ENCODE measurements around the gene NEAT1.
"Not testable (repeated sequence)": the region's sequence is repeated elsewhere in the genome, so short reads cannot be mapped to it uniquely, and the experiment has no call there.

The NEAT1 gene

GRCh38 chr11:65442842-65443331, 20.3 kb downstream of the NEAT1 start:
- H3K9me3 ChIP-seq (ENCODE audit: control insufficient read depth in 2 of 2, low read length in 2 of 2) = no peaks in the 10 kb centered on the region
- H3K36me3 ChIP-seq (ENCODE audit: control insufficient read depth in 2 of 2, insufficient read depth in 2 of 2, low read length in 2 of 2) = peaks cover 50 to 60% of the 10 kb centered on the region in 2 donors
- H3K9ac ChIP-seq (ENCODE audit: low read depth in 1 of 2, low read length in 2 of 2) = no peak overlapping the region
- no peaks in the 10 kb centered on the region for H3K27me3 ChIP-seq (ENCODE audit: control insufficient read depth in 2 of 2, insufficient read depth in 2 of 2, low read length in 2 of 2)
- H3K4me1 ChIP-seq (ENCODE audit: control insufficient read depth in 2 of 2, insufficient read depth in 2 of 2, low read length in 2 of 2) = peaks cover 13 to 15% of the 10 kb centered on the region in 2 donors
- H3K4me3 ChIP-seq (ENCODE audit: low read length in 2 of 2) = no peak overlapping the region
- peak overlapping the region in 1 of 2 donors; percentile 38 for H3K27ac ChIP-seq (ENCODE audit: low read depth in 2 of 2, low read length in 2 of 2)

DNA sequence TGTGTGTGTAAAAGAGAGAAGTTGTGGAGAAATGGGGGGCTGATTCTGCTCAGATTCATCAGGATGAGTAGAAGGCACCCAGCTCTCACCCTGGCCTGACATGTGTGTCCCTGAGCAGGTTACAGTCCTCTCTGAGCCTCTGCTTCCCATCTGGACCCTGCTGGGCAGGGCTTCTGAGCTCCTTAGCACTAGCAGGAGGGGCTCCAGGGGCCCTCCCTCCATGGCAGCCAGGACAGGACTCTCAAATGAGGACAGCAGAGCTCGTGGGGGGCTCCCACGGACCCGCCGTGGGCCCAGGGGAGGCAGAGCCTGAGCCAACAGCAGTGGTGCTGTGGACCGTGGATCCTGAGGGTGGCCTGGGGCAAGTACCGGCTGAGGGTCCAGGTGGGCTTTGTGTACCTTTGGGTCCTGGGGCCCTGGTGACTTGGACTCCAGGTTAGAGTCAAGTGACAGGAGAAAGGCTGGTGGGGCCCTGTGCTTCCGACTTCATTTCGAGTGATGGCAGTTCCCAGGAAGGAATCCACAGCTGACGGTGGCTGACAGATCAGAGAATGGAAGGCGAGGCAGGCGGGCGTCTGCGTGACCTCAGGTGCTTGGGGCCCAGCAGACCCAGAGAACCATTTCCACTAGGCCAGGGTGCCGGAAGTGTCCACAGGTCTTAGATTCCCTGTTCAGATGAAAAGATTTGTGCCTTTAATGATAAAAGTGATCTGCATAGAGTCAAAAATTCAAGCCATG, 21.9 kb downstream of the NEAT1 start:
- Histone ChIP-seq H3K9me3 (ENCODE audit: control insufficient read depth in 2 of 2, low read length in 2 of 2) (no peaks in the 10 kb centered on the region), H3K4me1 (ENCODE audit: control insufficient read depth in 2 of 2, insufficient read depth in 2 of 2, low read length in 2 of 2) (peaks cover 13 to 14% of the 10 kb centered on the region in 2 donors), H3K4me3 (ENCODE audit: low read length in 2 of 2) (no peak overlapping the region), H3K27me3 (ENCODE audit: control insufficient read depth in 2 of 2, insufficient read depth in 2 of 2, low read length in 2 of 2) (no peaks in the 10 kb centered on the region), H3K9ac (ENCODE audit: low read depth in 1 of 2, low read length in 2 of 2) (peak overlapping the region; percentile 6 to 15), H3K36me3 (ENCODE audit: control insufficient read depth in 2 of 2, insufficient read depth in 2 of 2, low read length in 2 of 2) (peaks cover 35 to 53% of the 10 kb centered on the region in 2 donors), H3K27ac (ENCODE audit: low read depth in 2 of 2, low read length in 2 of 2) (peak overlapping the region in 1 of 2 donors; percentile 38)

GRCh38 chr11:65445101-65445603, 22.6 kb downstream of the NEAT1 start:
- H3K27ac ChIP-seq (ENCODE audit: low read depth in 2 of 2, low read length in 2 of 2) = peak overlapping the region in 1 of 2 donors; percentile 32
- H3K36me3 ChIP-seq (ENCODE audit: control insufficient read depth in 2 of 2, insufficient read depth in 2 of 2, low read length in 2 of 2) = peaks cover 35 to 50% of the 10 kb centered on the region in 2 donors

DNA sequence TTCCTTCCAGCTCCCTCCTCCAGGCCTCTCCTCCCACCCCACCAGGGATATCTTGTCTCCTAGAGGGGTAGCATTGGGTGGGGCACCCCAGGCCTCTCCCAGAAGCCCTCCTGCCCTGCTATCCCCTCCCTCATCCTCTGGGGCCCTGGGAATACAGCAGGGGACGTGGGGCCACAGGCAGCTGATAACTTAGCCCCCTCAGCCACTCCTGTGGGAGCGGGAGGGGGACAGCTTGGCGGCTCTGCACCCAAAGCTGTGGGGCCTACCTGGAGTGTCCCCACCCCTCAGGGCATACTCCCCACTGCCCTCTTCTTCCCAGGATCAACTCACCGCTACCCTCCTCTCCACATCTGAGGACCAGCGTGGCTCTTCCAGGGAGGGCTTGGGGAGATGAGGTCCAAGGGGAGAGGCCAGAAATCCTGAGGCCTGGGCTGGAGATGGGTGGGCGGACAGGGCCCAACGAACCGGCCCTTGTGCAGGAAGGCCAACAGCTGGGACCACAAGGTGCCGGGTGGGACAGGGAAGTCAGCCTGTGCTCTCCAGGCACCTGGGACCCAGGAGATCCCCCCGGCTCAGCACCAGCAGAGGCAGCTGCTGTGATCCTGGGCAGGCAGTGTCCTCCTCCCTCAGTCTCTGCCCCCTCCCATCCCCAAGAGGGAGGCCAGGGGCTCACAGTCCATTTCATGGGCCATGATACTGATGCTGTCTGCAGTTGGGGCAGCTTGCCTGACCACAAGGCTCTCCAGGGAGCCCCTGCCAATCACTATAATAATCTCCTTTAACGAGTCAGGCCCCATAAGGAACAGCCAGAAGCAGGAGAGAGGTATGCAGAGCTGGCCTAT, 23.2 kb downstream of the NEAT1 start:
- H3K27ac ChIP-seq (ENCODE audit: low read depth in 2 of 2, low read length in 2 of 2) = peak overlapping the region; percentile 23
- no peak overlapping the region for H3K4me3 ChIP-seq (ENCODE audit: low read length in 2 of 2)

More at GRCh38 chr11:65445101-65445603, 22.6 kb downstream of the NEAT1 start:
- Histone ChIP-seq H3K4me1 (ENCODE audit: control insufficient read depth in 2 of 2, insufficient read depth in 2 of 2, low read length in 2 of 2) (peaks cover 13 to 14% of the 10 kb centered on the region in 2 donors), H3K9me3 (ENCODE audit: control insufficient read depth in 2 of 2, low read length in 2 of 2) (no peaks in the 10 kb centered on the region), H3K9ac (ENCODE audit: low read depth in 1 of 2, low read length in 2 of 2) (no peak overlapping the region), H3K27me3 (ENCODE audit: control insufficient read depth in 2 of 2, insufficient read depth in 2 of 2, low read length in 2 of 2) (no peaks in the 10 kb centered on the region), H3K4me3 (ENCODE audit: low read length in 2 of 2) (no peak overlapping the region)

DNA sequence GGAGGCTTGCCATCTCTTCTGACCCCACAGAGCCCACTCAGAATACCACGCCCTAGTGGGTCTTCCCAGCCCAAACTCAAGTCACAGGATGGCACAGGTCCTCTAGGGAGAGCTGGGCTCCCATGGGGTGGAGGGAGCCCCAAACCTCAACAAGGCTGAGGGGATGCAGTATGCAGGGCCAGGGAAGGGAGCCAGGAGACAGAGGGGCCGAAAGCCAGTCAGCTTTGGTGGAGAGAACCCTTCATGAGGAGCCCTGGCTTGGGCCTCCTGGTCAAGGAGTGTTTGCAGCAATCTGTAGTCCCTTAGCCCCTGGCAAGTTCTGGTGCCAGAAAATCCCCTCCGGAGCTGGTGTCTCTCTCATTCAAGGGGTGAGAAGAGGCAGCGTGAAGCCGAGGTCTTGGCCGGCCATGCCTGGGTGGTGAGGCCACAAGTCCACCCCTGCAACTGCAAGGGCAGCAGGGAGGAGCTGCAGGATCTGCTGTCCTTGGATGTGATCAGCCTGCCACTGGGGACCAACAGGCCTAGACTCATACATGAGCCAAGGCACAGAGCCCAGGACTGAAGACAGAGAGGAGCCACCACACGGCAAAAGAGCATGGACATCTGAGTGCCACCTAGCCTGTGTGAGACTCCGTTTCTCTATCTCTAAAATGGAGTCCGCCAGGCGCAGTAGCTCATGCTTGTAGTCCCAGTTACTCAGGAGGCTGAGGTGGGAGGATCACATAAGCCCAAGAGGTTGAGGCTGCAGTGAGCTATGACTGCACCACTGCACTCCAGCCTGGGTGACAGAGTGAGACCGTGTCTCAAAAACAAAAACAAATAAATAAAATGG, 24.1 kb downstream of the NEAT1 start:
- Histone ChIP-seq H3K9me3 (ENCODE audit: control insufficient read depth in 2 of 2, low read length in 2 of 2) (no peaks in the 10 kb centered on the region), H3K27me3 (ENCODE audit: control insufficient read depth in 2 of 2, insufficient read depth in 2 of 2, low read length in 2 of 2) (no peaks in the 10 kb centered on the region), H3K36me3 (ENCODE audit: control insufficient read depth in 2 of 2, insufficient read depth in 2 of 2, low read length in 2 of 2) (peaks cover 34 to 46% of the 10 kb centered on the region in 2 donors), H3K4me1 (ENCODE audit: control insufficient read depth in 2 of 2, insufficient read depth in 2 of 2, low read length in 2 of 2) (peaks cover 13 to 14% of the 10 kb centered on the region in 2 donors), H3K9ac (ENCODE audit: low read depth in 1 of 2, low read length in 2 of 2) (no peak overlapping the region), H3K27ac (ENCODE audit: low read depth in 2 of 2, low read length in 2 of 2) (peak overlapping the region in 1 of 2 donors; percentile 23), H3K4me3 (ENCODE audit: low read length in 2 of 2) (no peak overlapping the region)

More for the DNA sequence above, 23.2 kb downstream of the NEAT1 start:
- Histone ChIP-seq H3K4me1 (ENCODE audit: control insufficient read depth in 2 of 2, insufficient read depth in 2 of 2, low read length in 2 of 2) (peaks cover 13 to 14% of the 10 kb centered on the region in 2 donors), H3K9ac (ENCODE audit: low read depth in 1 of 2, low read length in 2 of 2) (no peak overlapping the region), H3K27me3 (ENCODE audit: control insufficient read depth in 2 of 2, insufficient read depth in 2 of 2, low read length in 2 of 2) (no peaks in the 10 kb centered on the region), H3K9me3 (ENCODE audit: control insufficient read depth in 2 of 2, low read length in 2 of 2) (no peaks in the 10 kb centered on the region), H3K36me3 (ENCODE audit: control insufficient read depth in 2 of 2, insufficient read depth in 2 of 2, low read length in 2 of 2) (peaks cover 35 to 49% of the 10 kb centered on the region in 2 donors)

DNA sequence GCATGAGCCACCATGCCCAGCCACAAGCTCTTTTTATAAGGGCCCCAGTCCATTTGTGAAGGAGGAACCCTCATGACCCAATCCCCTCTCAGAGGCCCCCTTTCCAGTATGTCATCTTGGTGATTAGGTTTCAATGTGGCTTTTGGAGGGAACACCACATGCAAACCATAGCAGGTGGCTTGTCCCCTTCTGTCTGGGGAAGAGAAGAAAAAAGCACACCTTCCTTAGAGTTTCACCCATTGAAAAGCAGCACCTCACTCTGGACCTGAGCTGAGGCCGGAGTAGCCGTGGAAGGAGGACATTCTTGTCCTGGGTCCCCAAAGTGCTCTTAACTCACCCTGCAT, 25.4 kb downstream of the NEAT1 start:
- no peak overlapping the region for H3K9ac ChIP-seq (ENCODE audit: low read depth in 1 of 2, low read length in 2 of 2)
- H3K4me3 ChIP-seq (ENCODE audit: low read length in 2 of 2) = no peak overlapping the region
- H3K36me3 ChIP-seq (ENCODE audit: control insufficient read depth in 2 of 2, insufficient read depth in 2 of 2, low read length in 2 of 2) = peaks cover 29 to 35% of the 10 kb centered on the region in 2 donors
- H3K9me3 ChIP-seq (ENCODE audit: control insufficient read depth in 2 of 2, low read length in 2 of 2) = no peaks in the 10 kb centered on the region
- peaks cover 4 to 7% of the 10 kb centered on the region in 2 donors for H3K4me1 ChIP-seq (ENCODE audit: control insufficient read depth in 2 of 2, insufficient read depth in 2 of 2, low read length in 2 of 2)
- peak overlapping the region; percentile 15 to 52 for H3K27ac ChIP-seq (ENCODE audit: low read depth in 2 of 2, low read length in 2 of 2)
- no peaks in the 10 kb centered on the region for H3K27me3 ChIP-seq (ENCODE audit: control insufficient read depth in 2 of 2, insufficient read depth in 2 of 2, low read length in 2 of 2)

DNA sequence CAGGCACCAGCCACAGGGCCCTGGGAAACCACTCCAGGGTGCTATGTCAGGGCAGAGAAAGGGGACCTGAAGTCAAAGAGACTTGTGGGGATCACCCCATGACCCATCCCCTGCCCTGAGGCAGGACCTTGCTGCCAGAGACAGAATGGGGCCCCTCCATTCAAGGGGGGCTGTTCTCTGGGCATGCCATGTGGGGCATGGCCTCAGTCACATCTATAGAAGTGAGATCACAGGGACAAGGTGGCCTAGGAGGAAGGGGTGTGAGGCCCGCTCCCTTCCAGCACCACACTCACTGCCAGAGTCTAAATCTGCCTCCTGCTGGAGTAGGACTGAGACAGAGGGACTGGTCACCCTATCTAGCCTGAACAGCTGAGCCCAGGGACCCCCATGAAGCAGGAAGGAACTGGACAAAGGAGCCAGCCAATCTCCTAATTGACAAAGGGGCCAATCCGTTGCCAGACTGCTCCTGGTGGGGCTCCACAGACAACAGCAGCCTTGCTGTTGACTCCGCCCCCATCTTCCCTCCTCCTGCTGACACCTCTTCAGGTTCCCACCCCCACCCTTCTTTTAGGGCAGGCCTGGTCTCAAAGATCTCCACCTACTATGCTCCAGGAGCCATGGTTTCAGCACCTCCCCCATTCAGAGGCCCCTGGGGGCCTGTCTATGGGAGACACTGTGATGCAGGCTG, 26.0 kb downstream of the NEAT1 start:
- peak overlapping the region; percentile 15 to 52 for H3K27ac ChIP-seq (ENCODE audit: low read depth in 2 of 2, low read length in 2 of 2)
- H3K36me3 ChIP-seq (ENCODE audit: control insufficient read depth in 2 of 2, insufficient read depth in 2 of 2, low read length in 2 of 2) = peaks cover 24 to 30% of the 10 kb centered on the region in 2 donors
- no peaks in the 10 kb centered on the region for H3K9me3 ChIP-seq (ENCODE audit: control insufficient read depth in 2 of 2, low read length in 2 of 2)
- H3K4me3 ChIP-seq (ENCODE audit: low read length in 2 of 2) = no peak overlapping the region
- peaks cover 0 to 6% of the 10 kb centered on the region in 2 donors for H3K4me1 ChIP-seq (ENCODE audit: control insufficient read depth in 2 of 2, insufficient read depth in 2 of 2, low read length in 2 of 2)
- H3K9ac ChIP-seq (ENCODE audit: low read depth in 1 of 2, low read length in 2 of 2) = no peak overlapping the region
- no peaks in the 10 kb centered on the region for H3K27me3 ChIP-seq (ENCODE audit: control insufficient read depth in 2 of 2, insufficient read depth in 2 of 2, low read length in 2 of 2)

DNA sequence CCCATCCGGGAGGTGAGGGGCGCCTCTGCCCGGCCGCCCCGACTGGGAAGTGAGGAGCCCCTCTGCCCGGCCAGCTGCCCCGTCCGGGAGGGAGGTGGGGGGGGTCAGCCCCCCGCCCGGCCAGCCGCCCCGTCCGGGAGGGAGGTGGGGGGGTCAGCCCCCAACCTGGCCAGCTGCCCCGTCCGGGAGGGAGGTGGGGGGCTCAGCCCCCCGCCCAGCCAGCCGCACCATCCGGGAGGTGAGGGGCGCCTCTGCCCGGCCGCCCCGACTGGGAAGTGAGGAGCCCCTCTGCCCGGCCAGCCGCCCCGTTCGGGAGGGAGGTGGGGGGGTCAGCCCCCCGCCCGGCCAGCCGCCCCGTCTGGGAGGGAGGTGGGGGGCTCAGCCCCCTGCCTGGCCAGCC, 28.7 kb downstream of the NEAT1 start:
- not testable (repeated sequence) for H3K4me3 ChIP-seq (ENCODE audit: low read length in 2 of 2); H3K9me3 ChIP-seq (ENCODE audit: control insufficient read depth in 2 of 2, low read length in 2 of 2); H3K27ac ChIP-seq (ENCODE audit: low read depth in 2 of 2, low read length in 2 of 2); H3K27me3 ChIP-seq (ENCODE audit: control insufficient read depth in 2 of 2, insufficient read depth in 2 of 2, low read length in 2 of 2); H3K9ac ChIP-seq (ENCODE audit: low read depth in 1 of 2, low read length in 2 of 2); H3K4me1 ChIP-seq (ENCODE audit: control insufficient read depth in 2 of 2, insufficient read depth in 2 of 2, low read length in 2 of 2); H3K36me3 ChIP-seq (ENCODE audit: control insufficient read depth in 2 of 2, insufficient read depth in 2 of 2, low read length in 2 of 2)

- not testable (repeated sequence) for H3K4me3 ChIP-seq (ENCODE audit: low read length in 2 of 2); H3K36me3 ChIP-seq (ENCODE audit: control insufficient read depth in 2 of 2, insufficient read depth in 2 of 2, low read length in 2 of 2); H3K4me1 ChIP-seq (ENCODE audit: control insufficient read depth in 2 of 2, insufficient read depth in 2 of 2, low read length in 2 of 2); H3K9me3 ChIP-seq (ENCODE audit: control insufficient read depth in 2 of 2, low read length in 2 of 2); H3K9ac ChIP-seq (ENCODE audit: low read depth in 1 of 2, low read length in 2 of 2); H3K27ac ChIP-seq (ENCODE audit: low read depth in 2 of 2, low read length in 2 of 2); H3K27me3 ChIP-seq (ENCODE audit: control insufficient read depth in 2 of 2, insufficient read depth in 2 of 2, low read length in 2 of 2)
These were observed 29.7 kb downstream of the NEAT1 start for GRCh38 chr11:65452259-65452658.

Data from mucosa of rectum (tissue), 2 donors.